Mesendoderm (in vitro differentiated cells): ENCODE data around the gene CTIF.

Experiments
- DNase-seq: peaks from one replicate; pipeline ENCODE4 v3.0.0; 2013
- H2AK5ac ChIP-seq: 2 replicates; pipeline ENCODE4 v1.6.1; 2013; ENCODE audit warnings: low read length, inconsistent platforms
- H2BK120ac ChIP-seq: 2 replicates; pipeline ENCODE4 v1.6.1; 2013; ENCODE audit warnings: low read depth, mild to moderate bottlenecking, low read length, moderate library complexity, mixed read lengths
- H2BK15ac ChIP-seq: replicated peaks from 2 replicates; pipeline ENCODE4 v1.6.1; 2013; ENCODE audit warnings: low read depth, mild to moderate bottlenecking, moderate library complexity
- H2BK5ac ChIP-seq: 2 replicates; pipeline ENCODE4 v1.6.1; 2013; ENCODE audit warnings: low read length, inconsistent platforms
- H3K18ac ChIP-seq: 2 replicates; pipeline ENCODE4 v1.6.1; 2013; ENCODE audit warnings: mild to moderate bottlenecking, low read length, mixed read lengths
- H3K23ac ChIP-seq: one replicate; pipeline ENCODE4 v1.6.1; 2013; ENCODE audit warnings: low read length
- H3K27ac ChIP-seq: 2 replicates; pipeline ENCODE4 v1.5.1; 2013; ENCODE audit warnings: low read depth, mild to moderate bottlenecking, inconsistent platforms, low read length, moderate library complexity
- H3K27me3 ChIP-seq: 2 replicates; pipeline ENCODE4 v1.6.1; 2013; ENCODE audit warnings: low read length, control low read depth, mild to moderate bottlenecking, inconsistent platforms; ENCODE audit not compliant: insufficient read depth, poor library complexity
- H3K36me3 ChIP-seq: 2 replicates; pipeline ENCODE4 v1.6.1; 2013; ENCODE audit warnings: low read length, inconsistent platforms; ENCODE audit not compliant: control insufficient read depth, insufficient read depth
- H3K4ac ChIP-seq: one replicate; pipeline ENCODE4 v1.6.1; 2013; ENCODE audit warnings: low read depth, mild to moderate bottlenecking, low read length, moderate library complexity
- H3K4me1 ChIP-seq: 2 replicates; pipeline ENCODE4 v1.6.1; 2013; ENCODE audit warnings: low read depth, low read length, inconsistent platforms; ENCODE audit not compliant: control insufficient read depth
- H3K4me2 ChIP-seq: 2 replicates; pipeline ENCODE4 v1.6.1; 2013; ENCODE audit warnings: low read length
- H3K4me3 ChIP-seq: 2 replicates; pipeline ENCODE4 v1.5.1; 2013; ENCODE audit warnings: mild to moderate bottlenecking, low read length
- H3K56ac ChIP-seq: one replicate; pipeline ENCODE4 v1.6.1; 2013; ENCODE audit warnings: low read length
- H3K79me1 ChIP-seq: 2 replicates; pipeline ENCODE4 v1.6.1; 2013; ENCODE audit warnings: low read length, inconsistent platforms
- H3K79me2 ChIP-seq: 2 replicates; pipeline ENCODE4 v1.6.1; 2013; ENCODE audit warnings: mild to moderate bottlenecking, low read length; ENCODE audit not compliant: control insufficient read depth, insufficient read depth
- H3K9ac ChIP-seq: 2 replicates; pipeline ENCODE4 v1.6.1; 2013; ENCODE audit warnings: low read length, inconsistent platforms
- H4K5ac ChIP-seq: one replicate; pipeline ENCODE4 v1.6.1; 2013; ENCODE audit warnings: low read length
- H4K8ac ChIP-seq: one replicate; pipeline ENCODE4 v1.6.1; 2013; ENCODE audit warnings: low read depth, mild to moderate bottlenecking, control low read depth, low read length, moderate library complexity
- WGBS: extraction: QIAGEN DNeasy Blood & Tissue Kit; methylation state at CpG from one replicate; pipeline ENCODE4 v1.1.7; 2013; ENCODE audit warnings: low lambda C conversion rate, missing lambda C conversion rate; ENCODE audit not compliant: insufficient coverage; ENCODE audit errors: extremely low coverage; 5-methylcytosine and 5-hydroxymethylcytosine counted together

The CTIF gene

DNA sequence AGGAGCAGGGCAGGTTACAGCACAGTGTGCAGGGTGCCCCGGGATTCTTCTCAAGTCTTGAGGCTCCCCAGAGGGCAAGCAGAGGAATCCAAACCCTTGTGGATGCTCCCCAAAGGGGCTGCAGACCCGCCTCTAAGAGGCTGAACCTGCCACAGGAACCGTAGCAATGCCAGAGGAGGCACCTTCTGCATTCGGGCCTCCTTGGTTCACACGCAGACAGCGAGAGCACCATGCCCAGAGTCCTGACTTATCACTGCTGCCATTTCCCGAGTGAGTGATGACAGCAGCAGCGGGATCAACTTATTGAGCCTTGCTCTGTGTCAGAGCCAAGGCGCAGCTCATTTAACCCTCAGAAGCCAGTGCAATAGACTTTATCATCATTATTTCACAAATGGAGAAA lies 203.5 kb downstream of the CTIF start:
- H3K27ac ChIP-seq: no peak overlapping the region
- no peak overlapping the region for H3K4me3 ChIP-seq
- no peak overlapping the region for H3K23ac ChIP-seq
- H3K4ac ChIP-seq: no peak overlapping the region
- no CpG with 5 or more reads among the region's 9 CpGs for WGBS
- no peak for DNase-seq
- H3K56ac ChIP-seq: no peak overlapping the region
- no peaks in the 10 kb centered on the region for H3K79me1 ChIP-seq
- H3K79me2 ChIP-seq: no peaks in the 10 kb centered on the region
- H3K18ac ChIP-seq: no peak overlapping the region
- H3K27me3 ChIP-seq: no peaks in the 10 kb centered on the region
- H3K4me2 ChIP-seq: no peak overlapping the region
- no peak overlapping the region for H2AK5ac ChIP-seq
- no peak overlapping the region for H2BK5ac ChIP-seq
- no peaks in the 10 kb centered on the region for H3K36me3 ChIP-seq
- no peak overlapping the region for H3K9ac ChIP-seq
- no peak overlapping the region for H4K8ac ChIP-seq
- no peaks in the 10 kb centered on the region for H3K4me1 ChIP-seq
- no peak overlapping the region for H2BK15ac ChIP-seq
- no peak overlapping the region for H2BK120ac ChIP-seq
- H4K5ac ChIP-seq: no peak overlapping the region

DNA sequence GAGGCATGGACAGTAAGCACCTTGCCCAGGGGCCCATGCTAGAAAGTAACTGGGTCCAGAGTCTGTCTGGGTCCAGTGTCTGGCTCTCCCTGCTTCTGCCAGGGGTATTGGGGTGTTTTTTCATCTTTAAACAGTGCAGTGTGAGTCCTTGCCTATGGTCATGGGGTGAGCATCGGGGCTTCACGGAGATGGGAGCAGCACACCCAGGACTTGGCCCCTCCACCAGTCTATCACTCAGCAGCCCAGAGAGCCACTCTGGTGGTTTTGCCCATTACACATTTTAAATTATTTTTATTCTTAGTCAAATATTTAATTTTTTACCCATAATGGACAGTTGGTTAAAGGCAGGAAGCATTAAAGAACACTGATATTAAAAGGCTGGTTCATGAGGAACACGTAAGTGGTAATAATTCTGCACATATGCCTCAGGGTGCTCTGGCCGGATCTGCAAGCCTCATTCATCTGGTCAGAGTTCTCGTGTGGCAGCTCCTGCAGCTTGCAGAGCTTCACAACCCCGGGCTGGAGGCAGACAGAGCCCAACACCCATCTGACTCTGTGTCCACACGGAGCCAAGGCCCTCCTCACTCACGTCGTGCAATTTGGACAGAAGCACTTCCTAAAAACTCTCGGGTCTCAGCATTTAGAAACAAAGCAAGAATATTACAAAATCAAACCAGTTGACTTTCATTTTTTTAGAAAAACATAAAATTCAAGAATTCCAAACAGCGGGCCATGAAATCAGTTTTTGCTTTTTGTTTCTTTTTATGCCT lies 204.1 kb downstream of the CTIF start:
- Histone ChIP-seq H3K23ac (no peak overlapping the region), H3K27ac (no peak overlapping the region), H3K9ac (no peak overlapping the region), H3K4me2 (no peak overlapping the region), H2BK5ac (no peak overlapping the region), H3K4me3 (no peak overlapping the region), H3K27me3 (no peaks in the 10 kb centered on the region), H3K79me1 (no peaks in the 10 kb centered on the region), H3K4me1 (no peaks in the 10 kb centered on the region), H3K4ac (no peak overlapping the region), H3K56ac (no peak overlapping the region), H4K8ac (no peak overlapping the region), H2AK5ac (no peak overlapping the region), H4K5ac (no peak overlapping the region), H2BK120ac (no peak overlapping the region), H3K79me2 (no peaks in the 10 kb centered on the region), H2BK15ac (no peak overlapping the region), H3K36me3 (no peaks in the 10 kb centered on the region), H3K18ac (no peak overlapping the region)
- WGBS: no CpG with 5 or more reads among the region's 11 CpGs
- DNase-seq: no peak

DNA sequence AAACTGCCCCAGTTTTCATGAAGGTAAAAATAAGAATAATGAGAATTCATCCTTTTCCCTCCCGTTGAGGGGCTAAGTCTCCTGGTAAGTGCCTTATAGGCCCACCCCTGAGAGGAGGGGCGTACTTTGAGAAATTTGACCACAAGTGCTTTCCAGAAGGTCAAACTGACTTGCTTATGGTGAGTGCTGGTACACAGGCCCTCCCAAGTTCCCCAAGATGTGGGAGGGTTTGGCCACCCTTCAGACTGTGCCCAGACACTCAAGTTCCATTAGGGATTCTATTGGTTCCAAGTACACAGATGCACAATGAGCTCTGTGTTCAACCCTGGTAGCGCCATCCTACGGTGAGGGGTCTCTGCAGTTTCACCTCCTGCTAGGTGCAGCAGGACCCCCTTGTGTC lies 205.1 kb downstream of the CTIF start:
- Histone ChIP-seq H2BK5ac (no peak overlapping the region), H4K5ac (no peak overlapping the region), H3K27me3 (no peaks in the 10 kb centered on the region), H2AK5ac (no peak overlapping the region), H3K4ac (no peak overlapping the region), H3K79me1 (no peaks in the 10 kb centered on the region), H3K4me3 (no peak overlapping the region), H3K79me2 (no peaks in the 10 kb centered on the region), H3K9ac (no peak overlapping the region), H3K4me1 (no peaks in the 10 kb centered on the region), H3K23ac (no peak overlapping the region), H3K4me2 (no peak overlapping the region), H2BK120ac (no peak overlapping the region), H3K56ac (no peak overlapping the region), H2BK15ac (no peak overlapping the region), H3K27ac (no peak overlapping the region), H3K18ac (no peak overlapping the region), H4K8ac (no peak overlapping the region), H3K36me3 (no peaks in the 10 kb centered on the region)
- WGBS: no CpG with 5 or more reads among the region's 4 CpGs
- DNase-seq: no peak

DNA sequence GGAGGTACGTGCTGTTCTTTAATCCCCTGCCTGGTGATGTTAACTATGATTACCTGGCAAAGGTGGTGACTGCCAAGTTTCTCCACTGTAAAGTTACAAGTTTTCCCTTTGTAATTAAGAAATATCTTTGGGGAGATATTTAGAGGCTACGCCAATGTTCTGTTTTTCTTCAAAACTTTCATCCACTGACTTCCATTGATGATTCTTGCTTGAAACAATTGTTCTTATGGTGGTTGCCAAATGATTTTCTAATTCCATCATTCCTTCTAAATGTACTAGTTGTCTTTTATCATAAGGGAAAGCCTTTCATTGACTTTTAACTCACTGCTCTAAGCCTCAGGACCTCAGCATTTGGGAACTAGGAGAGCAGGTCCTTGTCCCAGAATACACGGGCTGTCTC lies 206.5 kb downstream of the CTIF start:
- no CpG with 5 or more reads among the region's 3 CpGs for WGBS
- no peak overlapping the region for H3K23ac ChIP-seq
- H2AK5ac ChIP-seq: no peak overlapping the region
- no peaks in the 10 kb centered on the region for H3K79me2 ChIP-seq
- H3K4me3 ChIP-seq: no peak overlapping the region
- H3K18ac ChIP-seq: no peak overlapping the region
- no peak for DNase-seq
- no peak overlapping the region for H3K27ac ChIP-seq
- H4K5ac ChIP-seq: no peak overlapping the region
- H3K9ac ChIP-seq: no peak overlapping the region
- H3K4ac ChIP-seq: no peak overlapping the region
- no peak overlapping the region for H3K56ac ChIP-seq
- no peak overlapping the region for H2BK5ac ChIP-seq
- no peak overlapping the region for H4K8ac ChIP-seq
- H2BK120ac ChIP-seq: no peak overlapping the region
- H3K79me1 ChIP-seq: no peaks in the 10 kb centered on the region
- no peaks in the 10 kb centered on the region for H3K36me3 ChIP-seq
- H2BK15ac ChIP-seq: no peak overlapping the region
- H3K4me2 ChIP-seq: no peak overlapping the region
- no peaks in the 10 kb centered on the region for H3K4me1 ChIP-seq
- H3K27me3 ChIP-seq: no peaks in the 10 kb centered on the region

DNA sequence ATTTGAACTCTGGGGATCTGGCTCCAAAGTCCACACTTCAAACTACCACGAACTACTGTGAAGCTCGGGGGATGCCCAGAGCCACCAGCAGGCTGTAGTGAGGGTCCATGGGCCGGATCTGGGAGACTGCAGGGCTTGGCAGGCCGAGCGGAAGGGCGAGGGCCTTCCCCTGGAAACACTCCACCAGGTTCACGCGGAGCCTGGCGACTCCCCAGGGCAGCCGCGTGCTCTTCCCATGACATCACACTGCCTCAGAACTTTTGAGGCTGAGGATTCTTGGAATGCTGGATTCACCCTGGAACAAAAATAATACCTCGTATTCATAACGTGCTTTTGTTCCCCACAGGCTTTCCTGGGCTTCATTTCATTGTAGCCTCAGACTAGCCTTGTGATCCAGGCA lies 210.9 kb downstream of the CTIF start:
- Histone ChIP-seq H3K4me1 (no peaks in the 10 kb centered on the region), H3K27me3 (no peaks in the 10 kb centered on the region), H2AK5ac (no peak overlapping the region), H3K79me2 (no peaks in the 10 kb centered on the region), H3K4me3 (no peak overlapping the region), H2BK15ac (no peak overlapping the region), H4K8ac (no peak overlapping the region), H3K79me1 (no peaks in the 10 kb centered on the region), H4K5ac (no peak overlapping the region), H2BK5ac (no peak overlapping the region), H3K18ac (no peak overlapping the region), H3K4me2 (no peak overlapping the region), H3K23ac (no peak overlapping the region), H3K36me3 (no peaks in the 10 kb centered on the region), H3K56ac (no peak overlapping the region), H3K27ac (no peak overlapping the region), H3K9ac (no peak overlapping the region), H3K4ac (no peak overlapping the region), H2BK120ac (no peak overlapping the region)
- DNase-seq: no peak
- no CpG with 5 or more reads among the region's 13 CpGs for WGBS
